BE2C (cell line): ENCODE results near the gene CDKL5.

Experiments
- DNase-seq: peaks from one replicate; pipeline ENCODE4 v3.0.0-alpha.2; 2020
- H3K27me3 ChIP-seq: fragments of 250-450 bp; sonication (Bioruptor Pico); 2 replicates; pipeline ENCODE4 v1.5.1; 2020; ENCODE audit warnings: mild to moderate bottlenecking
- H3K36me3 ChIP-seq: fragments of 250-450 bp; sonication (Bioruptor Pico); 2 replicates; pipeline ENCODE4 v1.5.1; 2020; ENCODE audit warnings: mild to moderate bottlenecking
- H3K4me1 ChIP-seq: fragments of 250-450 bp; sonication (Bioruptor Pico); 2 replicates; pipeline ENCODE4 v1.5.1; 2020
- H3K4me3 ChIP-seq: 2 replicates; pipeline ENCODE4 v1.5.1; 2011; ENCODE audit warnings: low read depth, low read length
- H3K9me3 ChIP-seq: fragments of 250-450 bp; sonication (Bioruptor Pico); 2 replicates; pipeline ENCODE4 v1.5.1; 2020
- CTCF ChIP-seq: IDR thresholded peaks from 2 replicates; pipeline ENCODE4 v1.5.1; 2012; ENCODE audit warnings: mild to moderate bottlenecking, low read depth, low read length

The CDKL5 gene

GRCh38 chrX:18701621-18702361, 276.4 kb downstream of the CDKL5 start:
- Histone ChIP-seq H3K9me3 (no peaks in the 10 kb centered on the region), H3K4me1 (no peaks in the 10 kb centered on the region), H3K27me3 (no peaks in the 10 kb centered on the region), H3K36me3 (no peaks in the 10 kb centered on the region), H3K4me3 (no peak overlapping the region)
- TF ChIP-seq CTCF = no peak
- peak; percentile 22 for DNase-seq

- Histone ChIP-seq H3K36me3 (no peaks in the 10 kb centered on the region), H3K9me3 (no peaks in the 10 kb centered on the region), H3K27me3 (no peaks in the 10 kb centered on the region), H3K4me1 (no peaks in the 10 kb centered on the region), H3K4me3 (no peak overlapping the region)
- no peak for TF ChIP-seq CTCF
- DNase-seq = no peak
These were observed 277.2 kb downstream of the CDKL5 start for GRCh38 chrX:18702362-18703195.
